GM12878 (cell line): ENCODE measurements around the gene UBE3B. TPM values are rescaled to one million over a fixed set of nuclear protein-coding genes. Genes with fewer than 3 reads are reported as not detected.
A peak's percentile ranks its signal among the peaks of the same experiment; 100 is the strongest.

Experiments
- ATAC-seq: fragments of 200-7000 bp; cut with Tn5 transposase; 3 replicates; pipeline ENCODE4 v1.9.1; 2020; ENCODE audit warnings: mild to moderate bottlenecking, moderate library complexity
- BruUV-seq: library from RNA; stranded (reverse); fragments of 400-500 nt; replicated peaks from 2 replicates; lab custom pipeline; 2021; lab: Mats Ljungman, UMichigan
- CTCF ChIA-PET: fragments of 300-600 bp; sonication (Branson Sonifier 250); formaldehyde crosslinking; extraction: SDS; loops from one replicate; lab custom pipeline; 2021; ENCODE audit warnings: inconsistent platforms; lab: Yijun Ruan, JAX
- POLR2A ChIA-PET: fragments of 350-600 bp; formaldehyde crosslinking; extraction: SDS; loops from one replicate; lab custom pipeline; 2021; ENCODE audit warnings: inconsistent platforms; lab: Charles Lee
- RAD21 ChIA-PET: fragments of 300-600 bp; sonication (Branson Sonifier 250); formaldehyde crosslinking; loops from one replicate; lab custom pipeline; 2023; ENCODE audit warnings: antibody characterized with exemption; ENCODE audit not compliant: unreplicated experiment; lab: Charles Lee
- SMC1A ChIA-PET: fragments of 300-600 bp; sonication (Branson Sonifier 250); formaldehyde crosslinking; loops from one replicate; lab custom pipeline; 2023; ENCODE audit not compliant: unreplicated experiment, uncharacterized antibody; lab: Charles Lee
- DNase-seq: peaks from one replicate; pipeline ENCODE4 v3.0.0-alpha.2; 2011; ENCODE audit warnings: low read depth, low spot score
- FAIRE-seq: peaks from 3 replicates; lab custom pipeline; 2011; peaks lifted over from hg19 to GRCh38; lab: Jason Lieb, UNC
- H2AFZ ChIP-seq: 2 replicates; pipeline ENCODE4 v1.6.0; 2011; ENCODE audit warnings: low read depth, low read length, control low read depth; ENCODE audit not compliant: control insufficient read depth
- H3K27ac ChIP-seq: 2 replicates; pipeline ENCODE4 v1.5.1; 2011; ENCODE audit warnings: control low read depth; ENCODE audit not compliant: control insufficient read depth, insufficient read depth
- H3K27me3 ChIP-seq, 2 experiments: replicated peaks in 1 of 2; 2 replicates each; pipeline versions ENCODE4 v1.6.0 to v1.6.1; 2011; ENCODE audit warnings: low read length in 1 of 2; ENCODE audit not compliant: control insufficient read depth in 2 of 2, insufficient read depth in 2 of 2
- H3K36me3 ChIP-seq, 2 experiments: 2 replicates each; pipeline ENCODE4 v1.5.1; 2011; ENCODE audit warnings: low read length in 1 of 2; ENCODE audit not compliant: control insufficient read depth in 2 of 2, insufficient read depth in 2 of 2
- H3K4me1 ChIP-seq: 2 replicates; pipeline ENCODE4 v1.6.1; 2011; ENCODE audit warnings: mild to moderate bottlenecking, low read length, moderate library complexity, mixed read lengths; ENCODE audit not compliant: control insufficient read depth, insufficient read depth
- H3K4me2 ChIP-seq: 2 replicates; pipeline ENCODE4 v1.6.0; 2011; ENCODE audit warnings: control low read depth; ENCODE audit not compliant: control insufficient read depth, insufficient read depth
- H3K4me3 ChIP-seq: fragments of 200-600 bp; sonication (generic); 2 replicates; pipeline ENCODE4 v1.5.1; 2016
- H3K79me2 ChIP-seq: 2 replicates; pipeline ENCODE4 v1.6.0; 2011; ENCODE audit warnings: low read length; ENCODE audit not compliant: control insufficient read depth, insufficient read depth
- H3K9ac ChIP-seq: 2 replicates; pipeline ENCODE4 v1.8.0; 2011; ENCODE audit warnings: low read length, control low read depth, mixed read lengths; ENCODE audit not compliant: control insufficient read depth, insufficient read depth
- H3K9me3 ChIP-seq: replicated peaks from 3 replicates; pipeline ENCODE4 v1.5.1; 2011; ENCODE audit warnings: mild to moderate bottlenecking, low read length; ENCODE audit not compliant: control insufficient read depth, insufficient read depth
- H4K20me1 ChIP-seq: 2 replicates; pipeline ENCODE4 v1.6.0; 2011; ENCODE audit not compliant: control insufficient read depth, insufficient read depth
- IRF5 ChIP-seq: fragments of 450-650 bp; IDR thresholded peaks from 2 replicates; pipeline ENCODE4 v1.6.1; 2017; ENCODE audit warnings: borderline replicate concordance
- SUPT20H ChIP-seq: IDR thresholded peaks from 2 replicates; pipeline ENCODE4 v1.6.1; 2011; ENCODE audit warnings: low read depth, mild to moderate bottlenecking, low read length, moderate library complexity, borderline replicate concordance; ENCODE audit not compliant: control insufficient read depth
- ZBTB40 ChIP-seq: fragments of 450-650 bp; IDR thresholded peaks from 2 replicates; pipeline ENCODE4 v1.6.1; 2016; ENCODE audit warnings: mild to moderate bottlenecking, moderate library complexity, borderline replicate concordance
- in situ Hi-C: fragments of 300-500 bp; cut with MboI; formaldehyde crosslinking; loops from 9 replicates; pipeline ENCODE4 v1.14.3; 2018; ENCODE audit warnings: mixed read lengths
- intact Hi-C: fragments of 100-400 bp; cut with micrococcal nuclease; formaldehyde crosslinking; loops from one replicate; pipeline ENCODE4 v1.14.2; 2022; ENCODE audit not compliant: unreplicated experiment
- polyA plus RNA-seq, 11 experiments: library from polyadenylated mRNA; depleted of rRNA in 4 of 11; unstranded in 6 of 11; stranded (reverse) in 5 of 11; fragments of >200 nt; fragmentation: Nextera tagmentation in 4 of 11; fragmentation: Illumina TruSeq in 1 of 11; extraction: Ambion mirVana in 4 of 11; extraction: Trizol in 1 of 11; gene quantifications; 1 replicate in 1 of 11; 2 replicates in 10 of 11; pipeline versions ENCODE4 v1.2.1 to v1.2.3, GENCODE V29; 2011 to 2016; ENCODE audit warnings: inconsistent platforms in 2 of 11, missing spikeins in 2 of 11, low read depth in 1 of 11
- total RNA-seq, 4 experiments: library from RNA; depleted of rRNA in 3 of 4; stranded (reverse); fragments of >200 nt in 3 of 4; fragmentation: Illumina TruSeq in 1 of 4; extraction: Trizol in 1 of 4; gene quantifications; 2 replicates each; pipeline versions ENCODE4 v1.2.1 to v1.2.3, GENCODE V29; 2013 to 2021

Gene UBE3B
- total and polyA plus RNA-seq, 10 of the 15 experiments (the other 5 are each of a cell fraction or from before 2014, with no cell fraction given) = 7.4 to 25.3 (median 17.1) TPM

GRCh38 chr12:109494348-109494881 lies 17.0 kb downstream of the UBE3B start (continued):
- TF ChIP-seq IRF5 = no peak

- Histone ChIP-seq H3K9me3 (no peaks in the 10 kb centered on the region), H3K4me2 (no peak overlapping the region), H3K4me1 (no peaks in the 10 kb centered on the region), H3K36me3 (peaks cover 2 to 13% of the 10 kb centered on the region in 2 experiments), H3K27ac (no peak overlapping the region), H3K79me2 (no peaks in the 10 kb centered on the region), H4K20me1 (no peaks in the 10 kb centered on the region), H2AFZ (no peak overlapping the region), H3K27me3 (no peaks in the 10 kb centered on the region), H3K4me3 (no peak overlapping the region), H3K9ac (no peak overlapping the region)
- BruUV-seq = no TSS peak
- in situ Hi-C loops (no loop called here), intact Hi-C loops (no loop called here)
- ChIA-PET CTCF (interaction anchor here (0.9 to 1.1 kb wide), 2 partner anchors 62 to 351 kb away, joined by 3 to 4 read pairs; no protein-coding TSS in a partner anchor), POLR2A (no interaction called here), RAD21 (no interaction called here), SMC1A (interaction anchor here (0.8 kb wide), 1 partner anchor 16 kb away, joined by 3 read pairs; no protein-coding TSS in a partner anchor)
- FAIRE-seq (no peak), ATAC-seq (peak; percentile 45; the same call in 2 of the 3 replicates), DNase-seq (no peak)
- TF ChIP-seq ZBTB40 (peak; percentile 59; the same call in 1 of the 2 replicates), SUPT20H (no peak)
Measured at GRCh38 chr12:109495012-109495411, 17.6 kb downstream of the UBE3B start.
